ENCODE results near the gene GALNT1.
"Not testable (repeated sequence)": the region's sequence is repeated elsewhere in the genome, so short reads cannot be mapped to it uniquely, and the experiment has no call there.

Gene GALNT1

DNA sequence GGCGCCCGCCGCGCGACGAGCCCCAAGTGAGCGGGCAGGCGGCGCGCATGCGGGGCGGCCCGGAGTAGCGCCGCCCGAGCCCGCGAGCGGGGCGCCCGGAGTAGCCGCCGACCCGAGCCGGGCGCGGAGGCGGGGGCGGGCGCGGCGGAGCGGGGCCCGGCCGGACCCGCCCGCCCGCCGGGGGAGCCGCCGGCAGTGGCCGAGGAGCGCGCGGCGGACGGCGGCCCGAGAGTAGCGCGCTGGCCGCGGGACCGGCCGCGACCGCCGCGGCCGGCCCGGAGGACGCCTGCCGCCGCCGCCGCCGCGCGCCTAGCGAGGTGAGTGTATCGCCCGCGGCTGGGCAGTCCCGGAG lies at the start of gene GALNT1:
Gene GALNT1 (plus strand): TSS at position 195 of the 352 bp plus-strand sequence. CDS start 72,923 bp downstream, outside the sequence.
- DNase-seq (ENCODE audit: low read depth in 2 of 2), result no peak

DNA sequence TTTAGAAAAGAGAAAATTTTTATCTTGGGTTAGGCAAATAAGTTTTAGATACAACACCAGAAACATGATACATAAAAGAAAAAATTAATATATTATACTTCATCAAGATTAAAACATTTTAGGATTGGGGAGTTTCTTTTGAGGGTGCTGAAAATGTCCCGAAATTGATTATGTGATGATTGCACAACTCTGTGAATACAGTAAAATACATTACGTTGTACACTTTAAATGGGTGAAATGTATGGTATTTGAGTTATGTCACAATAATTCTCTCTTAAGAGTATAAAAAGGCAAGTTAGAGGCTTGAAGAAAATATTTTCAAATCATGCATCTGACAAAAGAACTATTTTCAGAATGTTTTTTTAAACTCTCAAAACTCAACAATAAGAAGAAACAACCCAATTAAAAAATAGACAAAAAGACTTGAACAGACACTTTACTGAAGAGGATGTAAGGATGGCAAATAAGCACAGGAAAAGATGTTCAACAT lies 47.6 kb upstream of the GALNT1 start:
- no peak for DNase-seq (ENCODE audit: low read depth in 2 of 2)

DNA sequence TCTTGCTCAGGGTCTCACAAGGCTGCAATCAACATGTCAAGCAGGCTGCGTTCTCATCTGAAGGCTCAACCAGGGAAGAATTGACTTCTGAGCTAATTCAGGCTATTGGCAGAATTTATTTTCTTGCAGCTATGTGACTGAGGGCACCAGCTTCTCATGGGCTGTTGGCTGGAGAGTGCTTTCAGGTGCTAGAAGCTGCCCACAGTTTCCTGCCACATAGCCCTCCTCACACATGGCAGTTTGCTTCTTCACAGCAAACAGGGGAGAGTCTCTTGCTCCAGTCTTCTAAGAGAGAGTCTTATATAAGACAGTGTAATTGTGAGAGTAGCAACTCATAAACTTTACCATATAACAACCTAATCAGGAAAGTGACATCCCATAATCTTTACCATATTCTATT lies 46.2 kb upstream of the GALNT1 start:
- no peak for DNase-seq (ENCODE audit: low read depth in 2 of 2)

DNA sequence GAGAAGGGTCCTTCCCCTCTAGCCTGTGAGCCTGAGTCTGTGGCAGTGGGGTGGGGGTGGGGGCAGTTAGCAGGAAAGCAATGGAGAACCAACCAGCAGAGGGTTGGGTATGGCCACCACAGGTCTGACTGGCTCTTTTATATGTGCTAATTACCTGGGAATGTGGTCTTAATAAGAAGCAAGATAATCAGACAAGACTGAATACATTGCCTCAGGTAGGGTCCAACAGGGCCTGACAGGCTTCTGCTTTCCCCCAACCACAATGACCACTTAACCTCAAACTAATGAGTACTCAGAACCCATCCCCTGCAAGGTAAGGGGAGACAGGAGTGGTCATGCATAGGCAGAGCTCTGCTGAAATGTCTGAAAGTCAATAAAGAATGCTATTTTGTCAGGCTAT lies 39.2 kb upstream of the GALNT1 start:
- no peak for DNase-seq (ENCODE audit: low read depth in 2 of 2)

DNA sequence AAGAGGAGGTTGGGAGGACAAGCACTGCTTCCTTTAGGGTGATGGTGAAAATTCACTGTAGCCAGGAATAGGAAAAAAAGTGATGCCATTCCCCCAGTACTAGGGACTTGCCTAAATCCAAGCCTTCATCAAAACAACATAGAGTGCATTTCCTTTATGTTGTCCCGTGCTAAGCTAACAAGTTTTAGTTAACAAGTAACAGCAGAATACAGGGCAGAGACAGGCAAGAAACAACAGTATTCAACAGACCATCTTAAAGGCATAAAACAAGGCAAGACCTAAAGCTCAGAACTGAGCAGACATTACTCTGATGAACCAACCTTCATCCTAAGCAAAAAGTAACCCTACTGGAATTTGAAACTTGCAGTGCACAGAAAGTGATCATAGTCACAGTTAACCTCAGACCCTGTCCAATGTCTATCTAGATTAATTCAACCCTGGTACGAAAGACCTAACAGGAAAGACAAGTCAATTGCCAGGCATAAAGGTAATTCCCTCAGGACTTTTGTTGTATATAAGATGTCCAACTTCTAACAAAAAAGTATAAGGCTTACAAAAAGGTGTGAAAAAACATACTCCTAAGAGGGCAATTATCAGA lies 34.4 kb upstream of the GALNT1 start:
- DNase-seq (ENCODE audit: low read depth in 2 of 2), result no peak

DNA sequence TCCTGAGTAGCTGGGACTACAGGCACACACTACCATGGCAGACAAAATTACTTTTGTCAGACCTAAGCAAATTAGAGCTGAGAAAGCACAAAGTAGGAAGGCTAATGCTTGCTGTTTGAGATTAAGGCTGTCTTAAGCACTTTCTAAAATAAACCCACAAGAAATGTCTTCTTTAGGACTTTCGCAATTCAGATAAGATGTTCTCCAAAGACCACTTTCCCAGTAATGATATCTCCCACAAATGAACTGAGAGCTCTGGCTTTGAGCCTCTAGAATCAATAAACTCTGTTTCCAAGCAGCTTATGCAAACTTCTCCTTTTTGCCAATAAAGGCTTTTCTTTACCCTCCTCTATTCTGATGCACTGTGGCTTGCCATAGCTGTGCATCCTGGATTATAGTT lies 32.0 kb upstream of the GALNT1 start:
- no peak for DNase-seq (ENCODE audit: low read depth in 2 of 2)

DNA sequence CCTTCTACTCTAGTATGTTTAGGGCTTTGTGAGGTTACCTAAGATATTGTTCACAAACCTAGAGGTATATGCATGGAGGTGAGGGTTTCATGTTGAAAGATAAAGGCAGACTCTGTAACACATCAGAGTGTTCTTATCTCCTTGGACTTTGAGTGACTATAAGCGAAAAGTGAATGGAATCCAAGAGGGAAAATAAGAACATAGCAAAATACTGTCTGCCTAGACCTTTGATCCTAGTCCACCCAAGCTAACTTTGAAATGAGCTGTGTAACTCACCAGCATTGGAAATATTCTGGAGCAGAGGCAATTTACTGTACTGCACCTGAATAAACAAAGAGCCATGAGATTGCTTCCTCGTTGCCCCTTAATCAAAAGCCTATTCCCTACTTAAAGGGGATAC lies 28.2 kb upstream of the GALNT1 start:
- DNase-seq (ENCODE audit: low read depth in 2 of 2), result no peak

DNA sequence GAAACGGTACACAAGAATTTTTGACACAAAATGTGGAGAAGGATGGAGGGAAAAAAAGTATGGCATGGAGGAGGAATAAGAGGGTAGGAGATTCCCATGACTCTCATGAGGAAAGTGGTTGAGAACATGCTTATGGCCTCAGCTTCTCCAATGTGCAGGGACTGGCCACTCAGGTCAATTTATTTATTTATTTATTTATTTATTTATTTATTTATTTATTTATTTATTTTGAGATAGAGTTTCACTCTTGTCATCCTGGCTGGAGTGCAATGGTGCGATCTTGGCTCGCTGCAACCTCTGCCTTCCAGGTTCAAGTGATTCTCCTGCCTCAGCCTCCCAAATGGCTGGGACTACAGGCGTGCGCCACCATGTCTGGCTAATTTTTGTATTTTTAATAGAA lies 26.0 kb upstream of the GALNT1 start:
- DNase-seq (ENCODE audit: low read depth in 2 of 2), result not testable (repeated sequence)

DNA sequence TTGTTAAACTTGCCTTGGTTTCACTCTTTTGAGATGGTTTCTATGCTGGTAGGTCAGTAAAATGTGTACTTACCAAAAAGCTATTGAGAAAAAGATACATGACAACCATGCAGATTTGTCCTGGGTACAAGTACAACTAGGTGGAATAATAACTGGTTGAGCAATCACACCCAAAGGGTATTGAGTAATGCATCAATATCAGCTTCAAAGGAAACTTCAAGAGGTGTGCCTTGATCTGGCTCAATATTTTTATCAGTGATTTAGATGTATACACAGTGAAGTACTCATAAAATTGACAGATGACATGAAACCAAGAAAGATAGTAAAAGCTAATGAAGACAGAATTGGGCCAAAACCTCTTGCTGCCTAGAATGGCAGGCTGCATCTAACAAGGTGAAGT lies 21.7 kb upstream of the GALNT1 start:
- DNase-seq (ENCODE audit: low read depth in 2 of 2), result no peak

DNA sequence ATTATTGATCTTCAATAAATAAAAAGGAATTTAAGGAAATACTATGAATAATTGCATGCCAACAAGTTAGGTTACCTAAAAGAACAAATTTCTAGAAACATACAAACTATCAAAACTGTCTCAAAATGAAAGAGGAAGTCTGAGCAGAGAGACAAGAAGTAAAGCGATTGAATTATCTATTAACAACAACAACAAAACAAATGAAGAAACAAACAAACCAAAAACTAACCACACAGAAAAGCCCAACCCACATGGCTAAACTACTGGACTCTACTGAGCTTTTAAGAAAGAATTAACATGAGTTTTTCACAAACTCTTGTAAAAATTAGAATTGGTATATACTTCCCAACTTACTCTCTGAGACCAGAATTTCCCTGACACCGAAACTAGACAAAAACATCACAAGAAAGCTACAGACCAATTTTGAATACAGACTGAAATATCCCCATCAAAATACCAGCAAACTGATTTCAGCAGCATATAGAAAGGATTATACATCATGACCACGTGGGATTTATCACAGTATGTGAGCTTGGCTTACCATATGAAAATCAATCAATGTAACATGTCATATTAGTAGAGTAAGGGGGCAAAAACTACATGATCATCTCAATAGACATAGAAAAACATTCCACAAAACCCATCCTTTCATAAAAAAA lies 16.6 kb upstream of the GALNT1 start:
- no peak for DNase-seq (ENCODE audit: low read depth in 2 of 2)

DNA sequence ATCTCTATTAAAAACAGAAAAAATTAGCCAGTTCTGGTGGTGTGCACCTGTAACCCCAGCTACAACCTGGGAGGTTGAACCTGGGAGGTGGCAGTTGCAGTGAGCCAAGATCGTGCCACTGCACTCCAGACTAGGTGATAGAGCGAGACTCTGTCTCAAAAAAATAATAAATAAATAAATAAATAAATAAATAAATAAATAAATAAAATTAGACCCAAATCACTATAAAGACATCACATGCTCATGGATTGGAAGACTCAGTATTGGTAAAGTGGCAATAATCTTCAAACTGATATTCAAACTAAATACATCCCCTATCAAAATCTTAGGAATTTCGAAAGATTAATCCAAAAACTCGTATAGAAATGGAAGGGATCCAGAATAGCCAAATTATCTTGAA lies 15.5 kb upstream of the GALNT1 start:
- no peak for DNase-seq (ENCODE audit: low read depth in 2 of 2)

DNA sequence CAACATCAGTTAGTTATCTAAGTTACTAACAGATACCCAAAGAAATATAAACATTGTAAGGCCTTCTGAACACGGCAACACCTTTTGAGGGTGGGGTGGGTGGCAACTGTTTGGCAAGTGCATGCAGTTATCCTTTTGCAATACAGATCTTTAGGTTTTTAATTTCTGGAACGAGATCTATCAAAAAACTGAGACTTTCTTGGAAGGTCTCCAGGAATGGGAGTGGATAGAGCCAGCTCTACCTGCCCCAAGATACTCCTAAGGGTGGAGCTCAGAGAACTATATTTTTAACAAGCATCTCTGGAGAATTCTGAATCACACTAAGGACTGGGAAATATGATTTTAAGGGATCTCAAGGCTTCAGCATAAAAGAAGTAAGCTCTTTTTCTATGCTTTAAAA lies 11.4 kb upstream of the GALNT1 start:
- DNase-seq (ENCODE audit: low read depth in 2 of 2), result no peak

DNA sequence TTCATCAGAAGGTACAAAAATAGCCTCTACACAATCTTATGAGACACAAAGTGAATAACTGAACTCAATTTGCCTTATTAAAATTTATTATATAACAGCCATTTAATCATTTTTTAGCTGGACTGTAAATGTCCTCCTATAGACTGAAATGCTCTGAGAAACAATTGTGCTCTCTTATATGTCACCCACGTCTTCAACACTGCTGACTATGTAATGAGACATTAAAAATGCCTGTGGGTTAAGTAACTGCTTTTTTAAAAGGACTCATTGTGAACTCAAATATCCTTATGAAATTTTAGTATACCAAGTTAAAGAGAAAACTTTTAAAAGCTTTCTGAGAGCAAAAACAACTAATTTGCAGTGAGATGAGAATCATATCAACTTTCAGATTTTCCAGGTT lies 10.4 kb upstream of the GALNT1 start:
- DNase-seq (ENCODE audit: low read depth in 2 of 2), result no peak

DNA sequence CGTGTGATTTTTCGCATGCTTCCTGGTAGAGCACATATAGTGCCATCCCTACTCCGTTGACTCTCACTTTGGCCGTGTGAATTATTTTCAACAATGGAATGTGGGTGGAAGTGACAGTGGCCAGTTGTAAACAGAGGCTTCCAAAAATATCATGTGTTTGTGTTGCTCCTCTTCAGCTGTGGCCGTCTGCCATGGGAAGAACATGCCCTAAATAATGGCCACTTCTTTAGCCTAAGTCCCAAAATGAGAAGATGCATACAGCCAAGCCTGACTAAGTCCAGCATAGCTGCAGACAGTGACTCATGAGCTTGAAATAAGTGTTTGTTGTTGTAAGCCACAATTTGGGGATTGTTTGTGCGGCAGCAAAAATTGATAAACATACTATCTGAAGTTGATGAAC lies 8.9 kb upstream of the GALNT1 start:
- no peak for DNase-seq (ENCODE audit: low read depth in 2 of 2)

DNA sequence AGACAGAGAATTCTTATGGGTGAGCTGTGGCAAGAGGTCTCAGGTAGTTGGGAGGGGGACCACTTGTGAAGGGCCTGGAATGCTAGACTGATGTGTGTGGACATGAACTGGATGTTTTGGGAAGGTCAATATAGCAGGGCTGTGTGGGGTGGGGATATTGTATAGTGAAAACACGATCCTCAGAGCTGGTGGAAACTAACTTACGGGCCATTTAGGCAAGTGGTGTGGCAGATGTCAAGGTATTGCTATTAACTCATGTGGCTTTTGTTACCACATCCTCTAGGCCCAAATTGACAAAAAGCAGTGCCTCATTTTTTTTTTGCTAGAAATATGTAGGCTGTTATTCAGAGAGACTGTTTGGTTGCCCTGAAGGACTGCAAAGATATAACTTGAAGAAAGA lies 8.0 kb upstream of the GALNT1 start:
- no peak for DNase-seq (ENCODE audit: low read depth in 2 of 2)

DNA sequence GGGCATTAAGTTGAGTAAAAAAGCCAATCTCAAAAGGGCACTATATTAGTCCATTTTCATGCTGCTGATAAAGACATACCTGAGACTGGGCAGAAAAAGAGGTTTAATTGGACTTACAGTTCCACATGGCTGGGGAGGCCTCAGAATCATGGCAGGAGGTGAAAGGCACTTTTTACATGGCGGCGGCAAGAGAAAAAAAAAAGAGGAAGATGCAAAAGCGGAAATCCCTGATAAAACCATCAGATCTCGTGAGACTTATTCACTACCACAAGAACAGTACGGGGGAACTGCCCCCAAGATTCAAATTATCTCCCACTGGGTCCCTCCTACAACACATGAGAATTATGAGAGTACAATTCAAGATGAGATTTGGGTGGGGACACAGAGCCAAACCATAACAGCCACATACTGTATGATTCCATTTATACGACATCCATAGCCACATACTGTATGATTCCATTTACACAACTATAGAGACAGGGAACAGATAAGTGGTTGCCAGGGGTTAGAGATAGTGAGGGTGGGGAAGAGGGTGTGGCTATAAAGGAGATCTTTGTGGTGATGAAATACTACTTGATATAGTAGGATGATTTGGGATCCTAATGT lies 5.2 kb upstream of the GALNT1 start:
- not testable (repeated sequence) for DNase-seq (ENCODE audit: low read depth in 2 of 2)

DNA sequence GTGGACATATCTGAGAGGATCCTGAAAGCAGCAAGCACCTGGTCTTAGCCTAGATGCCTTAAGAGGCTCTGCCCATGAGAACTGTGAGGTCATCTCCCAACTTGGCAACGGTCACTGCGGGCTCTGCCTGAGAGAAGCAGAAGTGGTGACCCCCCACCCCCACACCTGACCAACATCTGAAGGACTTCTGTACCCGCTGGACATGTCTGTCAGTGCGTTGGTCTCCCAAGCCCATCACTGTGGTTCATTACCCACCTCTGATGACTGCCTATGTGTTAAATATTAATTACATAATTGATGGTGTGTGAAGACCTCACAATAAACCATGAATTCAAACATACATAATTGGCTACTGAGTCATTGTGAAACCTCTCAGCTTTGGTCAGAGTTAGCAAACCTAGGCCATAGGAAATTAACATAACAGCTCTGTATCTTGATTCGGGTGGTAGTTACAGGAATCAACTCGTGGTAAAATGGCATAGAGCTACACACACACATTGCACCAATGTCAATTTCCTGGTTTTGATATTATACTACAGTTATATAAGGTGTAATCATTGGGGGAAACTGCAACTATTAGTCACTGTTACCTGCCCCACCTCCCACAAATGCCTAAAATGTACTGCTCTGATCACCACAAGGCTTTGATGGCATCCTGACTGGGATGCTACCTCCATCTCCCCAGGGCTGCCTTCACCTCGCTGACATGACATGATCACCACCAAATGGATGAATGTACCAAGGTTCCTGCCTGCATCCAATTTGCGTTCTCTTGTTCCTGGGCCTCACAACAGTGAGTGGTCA lies 4.3 kb upstream of the GALNT1 start:
- no peak for DNase-seq (ENCODE audit: low read depth in 2 of 2)

DNA sequence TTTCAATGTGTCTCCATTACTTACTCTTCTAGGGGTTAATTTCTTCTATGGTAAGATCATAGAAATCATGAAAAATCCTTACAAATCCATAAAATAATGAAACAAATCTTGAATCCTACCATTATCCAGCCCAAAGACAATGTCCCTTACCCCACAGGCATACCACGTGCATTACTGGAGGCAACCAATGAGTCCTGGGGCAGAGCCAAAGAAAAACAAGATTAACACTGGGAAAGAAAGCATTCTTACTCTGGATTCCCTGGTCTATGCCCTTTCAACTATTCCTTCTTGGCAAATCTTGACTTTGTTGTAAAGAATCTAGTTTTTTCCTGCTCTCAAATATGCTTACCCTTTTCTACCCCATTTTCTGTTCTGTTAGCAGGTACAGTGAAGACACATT lies 3.1 kb upstream of the GALNT1 start:
- no peak for DNase-seq (ENCODE audit: low read depth in 2 of 2)

DNA sequence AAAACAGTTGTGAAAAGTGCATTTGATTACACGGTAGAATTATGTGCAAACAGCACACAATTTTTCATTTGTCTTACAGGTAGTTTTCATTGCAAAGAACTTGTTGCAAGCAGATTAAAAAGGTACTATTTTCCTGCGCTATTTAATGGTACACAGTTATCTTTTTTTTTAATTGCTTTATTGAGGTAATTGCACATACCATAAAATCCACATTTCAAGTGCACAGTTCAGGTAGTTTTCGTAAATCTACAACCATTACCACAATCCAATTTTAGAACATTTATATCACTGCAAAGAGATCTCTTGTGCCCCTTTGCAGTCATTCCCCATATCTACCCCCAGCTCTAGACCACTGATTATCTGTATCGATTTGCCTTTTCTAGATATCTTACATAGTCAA lies 2.6 kb upstream of the GALNT1 start:
- no peak for DNase-seq (ENCODE audit: low read depth in 2 of 2)

DNA sequence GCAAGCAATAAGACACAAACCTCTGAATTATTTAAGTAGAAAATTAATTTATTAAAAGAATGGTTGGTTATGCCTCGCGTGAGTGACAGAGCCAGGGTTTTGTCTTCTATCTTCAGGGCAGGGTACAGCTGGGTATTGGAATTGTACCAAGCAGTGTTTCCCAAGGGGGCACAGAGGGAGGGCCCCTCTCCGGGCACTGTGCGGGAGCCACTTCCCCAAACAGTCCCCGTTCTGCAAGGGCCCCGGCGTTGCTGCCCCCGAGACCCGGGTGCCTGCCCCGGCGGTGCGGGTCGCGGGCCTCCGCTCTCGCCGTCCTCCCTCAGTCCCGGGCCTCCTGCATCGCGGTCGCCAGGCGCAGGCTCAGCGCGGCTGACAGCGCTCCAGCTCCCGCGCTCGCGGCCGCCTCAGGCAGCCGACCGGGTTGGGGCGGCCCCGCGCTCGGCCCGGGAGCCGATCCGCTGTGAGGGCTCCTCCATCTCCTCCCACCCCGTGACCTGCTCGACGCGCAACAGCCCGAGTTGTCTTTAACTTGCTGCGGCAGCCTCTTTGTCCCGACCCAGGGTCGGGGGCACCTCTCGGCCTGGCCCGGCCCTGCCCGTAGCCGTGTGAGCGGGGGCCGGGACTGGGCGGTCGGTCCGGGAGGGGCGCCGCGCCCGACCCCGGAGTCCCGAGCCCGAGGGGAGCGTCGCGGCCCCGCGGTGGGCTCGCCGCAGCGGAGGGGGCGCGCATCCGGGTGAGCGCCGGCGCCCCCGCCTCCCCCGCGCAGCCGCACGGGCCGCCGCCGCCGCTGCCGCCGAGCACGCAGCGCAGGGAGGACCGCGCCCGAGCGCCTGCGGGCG lies 620 bp upstream of the GALNT1 start:
- DNase-seq (ENCODE audit: low read depth in 2 of 2), result peak; percentile 11 to 12

DNA sequence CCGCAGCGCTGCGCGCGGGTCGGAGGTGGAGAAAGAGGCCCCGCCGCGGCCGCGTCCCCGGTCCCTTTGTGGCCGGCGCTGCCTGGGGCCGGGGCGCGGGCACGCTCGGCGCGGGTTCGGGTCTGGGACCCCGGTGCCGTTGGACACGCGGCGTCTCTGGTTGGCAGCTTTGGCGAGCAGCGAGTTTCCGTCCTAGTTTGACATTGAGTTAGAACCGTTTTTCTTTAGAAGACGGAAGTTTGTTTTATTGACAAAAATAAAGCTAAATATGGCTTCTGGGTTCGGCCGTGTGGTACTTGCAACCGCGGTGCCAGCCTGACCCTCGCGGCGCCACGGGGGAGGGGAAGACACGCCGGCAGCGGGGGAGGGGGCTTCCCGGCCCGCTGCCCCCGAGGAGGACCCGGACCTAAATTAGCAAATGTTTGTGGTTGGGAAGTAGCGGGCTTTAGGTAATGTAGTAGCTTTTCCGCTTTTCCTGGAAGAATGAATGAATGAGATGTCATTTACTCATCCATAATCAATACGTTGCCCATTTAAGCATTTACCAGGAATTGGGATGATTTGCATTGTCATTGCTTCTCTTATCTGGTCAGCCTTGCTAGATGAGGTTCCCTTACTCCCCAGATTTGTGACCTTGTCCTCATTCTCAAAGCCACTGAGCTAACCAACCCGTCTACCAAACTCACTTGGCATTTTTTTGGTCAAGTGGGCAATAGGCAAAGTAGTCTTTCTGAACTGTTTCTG lies 530 bp downstream of the GALNT1 start:
- DNase-seq (ENCODE audit: low read depth in 2 of 2), result no peak

Data from activated CD8-positive, alpha-beta memory T cell treated with anti-CD3 and anti-CD28 coated beads for 4 hours (primary cell).